ENCODE data around the gene JAK2. TPM values are rescaled to one million over a fixed set of nuclear protein-coding genes. Genes with fewer than 3 reads are reported as not detected.

Gene JAK2
- total RNA-seq, 4 donors from 2014 or later: 13.9 to 17.8 (median 14.3) TPM

DNA sequence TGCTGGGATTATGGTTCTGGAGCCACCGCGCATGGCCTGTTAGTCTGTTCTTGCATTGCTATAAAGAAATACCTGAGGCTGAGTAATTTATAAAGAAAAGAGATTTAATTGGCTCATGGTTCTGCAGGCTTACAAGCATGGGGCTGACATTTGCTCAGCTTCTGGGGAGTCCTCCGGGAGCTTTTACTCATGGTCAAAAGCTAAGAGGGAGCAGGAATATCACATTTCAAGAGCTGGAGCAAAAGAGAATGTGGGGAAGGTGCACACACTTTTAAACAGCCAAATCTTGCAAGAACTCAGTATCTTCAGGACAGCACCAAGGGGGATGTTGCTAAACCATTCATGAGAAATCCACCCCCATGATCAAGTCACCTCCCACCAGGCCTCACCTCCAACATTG, 12.1 kb downstream of the JAK2 start:
- Histone ChIP-seq H3K27ac (no peak overlapping the region), H3K4me3 (replicated peaks in 1 of 3) (no peak overlapping the region), H3K36me3 (no peaks in the 10 kb centered on the region), H3K4me1 (no peaks in the 10 kb centered on the region), H3K9me3 (no peaks in the 10 kb centered on the region), H3K27me3 (no peaks in the 10 kb centered on the region)
- 87 to 95% methylated on average over 3 of the region's 3 CpGs for WGBS, 2 donors
- no peak for DNase-seq
- TF ChIP-seq, protein P1, sequence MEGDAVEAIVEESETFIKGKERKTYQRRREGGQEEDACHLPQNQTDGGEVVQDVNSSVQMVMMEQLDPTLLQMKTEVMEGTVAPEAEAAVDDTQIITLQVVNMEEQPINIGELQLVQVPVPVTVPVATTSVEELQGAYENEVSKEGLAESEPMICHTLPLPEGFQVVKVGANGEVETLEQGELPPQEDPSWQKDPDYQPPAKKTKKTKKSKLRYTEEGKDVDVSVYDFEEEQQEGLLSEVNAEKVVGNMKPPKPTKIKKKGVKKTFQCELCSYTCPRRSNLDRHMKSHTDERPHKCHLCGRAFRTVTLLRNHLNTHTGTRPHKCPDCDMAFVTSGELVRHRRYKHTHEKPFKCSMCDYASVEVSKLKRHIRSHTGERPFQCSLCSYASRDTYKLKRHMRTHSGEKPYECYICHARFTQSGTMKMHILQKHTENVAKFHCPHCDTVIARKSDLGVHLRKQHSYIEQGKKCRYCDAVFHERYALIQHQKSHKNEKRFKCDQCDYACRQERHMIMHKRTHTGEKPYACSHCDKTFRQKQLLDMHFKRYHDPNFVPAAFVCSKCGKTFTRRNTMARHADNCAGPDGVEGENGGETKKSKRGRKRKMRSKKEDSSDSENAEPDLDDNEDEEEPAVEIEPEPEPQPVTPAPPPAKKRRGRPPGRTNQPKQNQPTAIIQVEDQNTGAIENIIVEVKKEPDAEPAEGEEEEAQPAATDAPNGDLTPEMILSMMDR (IDR thresholded peaks at IDR 0.05): no peak
- no peak for TF ChIP-seq POLR2A (IDR thresholded peaks at IDR 0.05)
- intact Hi-C loops (cut with DNase I): no loop called here

DNA sequence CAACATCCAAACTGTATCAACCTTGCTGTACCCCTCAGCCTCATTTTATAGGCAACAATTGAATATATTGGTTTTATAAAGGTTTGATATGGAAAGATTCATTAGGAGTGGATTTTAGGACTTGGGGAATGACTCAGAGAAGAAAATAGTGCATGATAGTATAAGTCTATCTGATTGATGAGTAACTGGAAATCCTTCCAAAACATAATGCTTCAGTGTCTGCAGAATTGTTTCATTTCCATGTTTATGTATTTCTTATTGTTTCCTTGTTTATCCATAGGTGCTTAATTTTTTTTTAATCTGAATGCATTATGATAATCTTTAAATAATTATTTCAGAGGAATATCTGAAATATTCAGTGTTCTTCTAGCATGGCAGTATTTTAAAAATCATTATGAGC, 12.6 kb downstream of the JAK2 start:
- TF ChIP-seq POLR2A (IDR thresholded peaks at IDR 0.05): no peak
- TF ChIP-seq, protein P1 (IDR thresholded peaks at IDR 0.05): no peak
- no peaks in the 10 kb centered on the region for H3K4me1 ChIP-seq
- no peaks in the 10 kb centered on the region for H3K36me3 ChIP-seq
- no peaks in the 10 kb centered on the region for H3K27me3 ChIP-seq
- H3K9me3 ChIP-seq: no peaks in the 10 kb centered on the region
- intact Hi-C loops (cut with DNase I): no loop called here
- no peak for DNase-seq
- H3K27ac ChIP-seq: no peak overlapping the region
- no peak overlapping the region for H3K4me3 ChIP-seq (replicated peaks in 1 of 3)

- H3K27me3 ChIP-seq: no peaks in the 10 kb centered on the region
- H3K4me1 ChIP-seq: no peaks in the 10 kb centered on the region
- H3K27ac ChIP-seq: no peak overlapping the region
- TF ChIP-seq, protein P1 (IDR thresholded peaks at IDR 0.05): no peak
- TF ChIP-seq POLR2A (IDR thresholded peaks at IDR 0.05): no peak
- H3K36me3 ChIP-seq: no peaks in the 10 kb centered on the region
- no peak for DNase-seq
- no peak overlapping the region for H3K4me3 ChIP-seq (replicated peaks in 1 of 3)
- no peaks in the 10 kb centered on the region for H3K9me3 ChIP-seq
- 41 to 59% methylated on average over 1 of the region's 1 CpG for WGBS, 2 donors
- intact Hi-C loops (cut with DNase I): no loop called here
Measured at GRCh38 chr9:5002811-5003210, 17.7 kb downstream of the JAK2 start.

DNA sequence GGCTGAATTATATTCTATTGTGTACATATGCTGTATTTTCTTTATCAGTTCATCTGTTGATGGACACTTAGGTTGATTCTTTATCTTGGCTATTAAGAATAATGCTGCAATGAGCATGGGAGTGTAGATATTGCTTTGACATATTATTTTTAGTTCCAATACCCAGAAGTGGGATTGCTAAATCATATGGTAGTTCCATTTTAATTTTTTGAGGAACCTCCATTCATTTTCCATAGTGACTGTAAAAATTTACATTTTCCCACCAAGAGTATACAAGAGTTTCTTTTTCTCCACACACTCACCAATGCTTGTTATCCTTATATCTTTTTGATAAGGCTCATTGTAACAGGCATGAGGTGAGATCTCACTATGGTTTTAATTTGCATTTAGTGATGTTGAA, 19.4 kb downstream of the JAK2 start:
- TF ChIP-seq, protein P1 (IDR thresholded peaks at IDR 0.05): no peak
- no peak for TF ChIP-seq POLR2A (IDR thresholded peaks at IDR 0.05)
- Histone ChIP-seq H3K27me3 (no peaks in the 10 kb centered on the region), H3K4me3 (replicated peaks in 1 of 3) (no peak overlapping the region), H3K4me1 (no peaks in the 10 kb centered on the region), H3K36me3 (no peaks in the 10 kb centered on the region), H3K9me3 (no peaks in the 10 kb centered on the region), H3K27ac (no peak overlapping the region)
- intact Hi-C loops (cut with DNase I): no loop called here
- DNase-seq: no peak

- TF ChIP-seq, protein P1 (IDR thresholded peaks at IDR 0.05): no peak
- TF ChIP-seq POLR2A (IDR thresholded peaks at IDR 0.05): no peak
- Histone ChIP-seq H3K36me3 (no peaks in the 10 kb centered on the region), H3K27ac (no peak overlapping the region), H3K4me1 (peaks cover 0 to 6% of the 10 kb centered on the region in 2 donors), H3K4me3 (replicated peaks in 1 of 3) (no peak overlapping the region), H3K27me3 (no peaks in the 10 kb centered on the region), H3K9me3 (no peaks in the 10 kb centered on the region)
- intact Hi-C loops (cut with DNase I): no loop called here
- no peak for DNase-seq
Measured at GRCh38 chr9:5008202-5008601, 23.1 kb downstream of the JAK2 start.
